ENCODE measurements around the gene HAAO. TPM values are rescaled to one million over a fixed set of nuclear protein-coding genes. Genes with fewer than 3 reads are reported as not detected.
"Not testable (repeated sequence)": the region's sequence is repeated elsewhere in the genome, so short reads cannot be mapped to it uniquely, and the experiment has no call there.

HAAO gene
- total RNA-seq, 1 donor from 2014 or later = 2.2 TPM

DNA sequence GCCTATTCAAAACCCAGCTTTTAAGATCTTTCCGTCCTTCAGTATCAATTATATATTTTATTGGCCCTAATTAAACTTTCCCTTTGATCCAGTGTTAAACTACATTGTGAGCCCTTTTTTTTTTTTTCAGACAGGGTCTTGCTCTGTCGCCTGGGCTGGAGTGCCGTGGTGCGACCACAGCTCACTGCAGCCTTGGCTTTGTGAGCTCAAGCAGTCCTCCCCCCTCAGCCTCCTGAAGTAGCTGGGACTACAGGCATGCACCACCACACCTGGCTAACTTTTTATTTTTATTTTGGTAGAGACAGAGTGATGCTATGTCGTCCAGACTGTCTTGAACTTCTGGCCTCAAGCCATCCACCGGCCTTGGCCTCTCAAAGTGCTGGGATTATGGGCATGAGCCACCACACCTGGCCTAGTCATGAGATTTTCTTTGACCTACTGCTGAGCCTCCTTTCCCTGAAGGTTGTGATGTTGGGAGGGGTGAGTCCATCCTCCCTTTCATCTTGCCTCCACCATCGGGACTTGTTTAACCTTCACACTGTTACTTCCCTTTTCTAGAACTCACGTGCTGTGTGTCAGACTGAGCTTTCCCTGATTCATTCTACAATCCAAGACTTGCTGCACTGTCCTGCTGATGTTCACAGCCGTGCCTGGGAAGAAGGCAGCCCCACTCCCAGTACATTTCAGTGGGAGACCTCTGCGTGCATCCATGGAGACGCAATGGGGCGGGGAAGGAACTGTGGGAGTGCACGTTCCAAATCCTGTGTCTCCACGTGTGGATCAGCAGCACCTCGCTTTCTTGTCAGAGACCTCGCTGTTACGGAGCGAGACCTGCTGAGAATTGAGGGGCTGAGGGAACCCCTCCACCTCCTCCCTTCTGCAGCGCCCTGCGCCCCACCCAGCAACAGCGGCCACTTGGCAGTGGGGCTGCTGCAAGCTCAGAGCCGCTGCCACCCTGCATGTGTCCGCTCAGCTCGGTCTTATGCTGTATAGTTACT is 39.3 kb downstream of the HAAO start:
- intact Hi-C loops (cut with micrococcal nuclease) = no loop called here

DNA sequence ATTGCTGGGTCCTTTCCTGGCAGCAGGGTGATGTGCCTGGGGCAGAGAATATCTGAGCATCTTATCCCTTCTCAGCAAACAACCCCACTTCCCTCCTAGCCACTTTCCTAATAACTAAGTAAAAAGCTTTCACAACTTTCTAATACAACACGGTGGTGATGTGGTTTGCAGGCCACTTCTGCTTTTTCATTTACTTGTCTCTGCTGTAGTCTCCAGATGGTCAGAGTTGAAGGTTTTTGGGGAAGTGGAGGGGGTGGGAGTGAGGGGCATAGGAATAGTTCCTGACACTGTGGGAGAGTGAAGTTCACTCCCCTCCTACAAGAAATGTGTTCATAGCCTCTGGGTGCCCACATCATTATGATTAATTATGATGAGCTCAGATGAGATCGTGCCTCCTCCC is 40.1 kb downstream of the HAAO start:
- intact Hi-C loops (cut with micrococcal nuclease) = no loop called here

DNA sequence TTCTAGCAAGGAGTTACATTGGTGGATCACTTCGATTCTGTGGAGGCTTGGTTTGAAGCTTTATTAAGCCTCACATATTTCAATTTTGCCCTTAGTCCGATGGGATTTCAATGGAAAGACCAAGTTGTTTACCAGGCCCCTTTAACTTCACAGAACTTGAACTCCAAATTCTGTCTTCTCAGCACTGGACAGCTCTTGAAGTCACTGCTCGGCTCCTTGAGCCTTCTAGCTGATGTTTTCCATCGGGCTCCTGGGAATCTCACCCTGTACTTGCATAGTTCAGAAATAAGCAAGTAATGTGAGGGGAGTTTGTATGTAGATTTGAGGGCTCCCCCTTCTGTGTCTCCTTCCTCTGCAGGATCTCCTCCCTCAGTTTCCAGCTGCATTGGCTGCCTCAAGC is 43.5 kb downstream of the HAAO start:
- intact Hi-C loops (cut with micrococcal nuclease) = no loop called here

DNA sequence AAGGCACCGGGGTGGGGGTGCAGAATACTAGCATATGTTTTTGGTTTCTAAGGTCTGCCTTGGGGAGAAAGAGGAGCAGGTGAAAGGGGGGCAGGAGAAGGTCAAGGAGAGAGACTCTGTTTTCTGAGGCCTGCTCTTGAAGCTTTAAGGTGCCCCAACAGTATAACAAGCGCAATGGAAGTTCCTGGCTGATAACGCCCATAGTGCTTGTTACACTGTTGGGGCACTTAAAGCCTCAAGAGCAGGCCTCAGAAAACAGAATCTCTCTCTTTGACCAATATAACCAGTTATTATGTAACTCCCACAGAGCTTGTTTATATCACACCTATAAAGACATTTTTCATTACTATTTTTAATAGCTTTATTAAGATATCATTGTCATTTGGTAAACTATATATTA is 45.0 kb downstream of the HAAO start:
- intact Hi-C loops (cut with micrococcal nuclease) = no loop called here

DNA sequence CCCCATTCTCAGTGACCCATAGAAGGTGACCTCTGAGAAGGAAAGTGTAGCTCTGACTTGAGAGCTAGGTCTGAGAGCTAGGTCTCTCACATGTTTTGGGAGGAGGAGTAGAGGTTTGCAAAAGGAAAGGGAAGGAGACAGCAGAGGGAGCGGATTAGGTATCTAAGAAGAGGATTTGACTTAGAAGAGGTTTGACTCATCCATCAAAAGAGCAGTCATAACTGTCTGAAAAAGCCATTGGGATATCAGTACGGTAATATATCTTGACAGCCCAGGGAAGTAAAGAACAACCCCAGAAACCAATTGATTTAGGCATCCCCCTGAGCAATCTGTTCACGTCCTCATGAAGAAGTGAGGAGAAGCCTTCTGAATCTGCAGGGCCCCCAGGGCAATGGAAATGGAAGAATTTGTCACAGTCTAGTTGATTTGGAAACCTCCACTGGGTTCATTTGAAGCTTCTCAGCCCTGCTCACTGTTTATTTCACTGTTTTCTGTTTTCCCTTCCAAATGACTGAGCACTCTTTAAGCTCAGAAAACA is 47.8 kb downstream of the HAAO start:
- intact Hi-C loops (cut with micrococcal nuclease) = no loop called here

DNA sequence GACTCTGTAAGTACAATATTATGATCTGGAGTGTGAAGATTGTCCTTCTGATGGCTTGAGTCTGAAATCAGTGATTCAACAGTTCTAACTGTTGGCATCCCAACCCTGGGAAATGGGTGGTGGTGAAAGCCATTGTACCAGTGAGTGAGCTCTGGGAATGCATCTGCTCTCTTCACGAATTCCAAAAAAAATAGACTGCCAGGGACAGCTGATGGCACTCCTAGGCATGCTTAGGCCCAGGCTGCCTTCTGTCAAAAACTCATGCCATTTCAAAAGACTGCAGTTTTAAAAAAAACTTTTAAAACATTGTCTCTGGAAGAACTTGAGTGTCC is 48.8 kb downstream of the HAAO start:
- intact Hi-C loops (cut with micrococcal nuclease) = no loop called here

DNA sequence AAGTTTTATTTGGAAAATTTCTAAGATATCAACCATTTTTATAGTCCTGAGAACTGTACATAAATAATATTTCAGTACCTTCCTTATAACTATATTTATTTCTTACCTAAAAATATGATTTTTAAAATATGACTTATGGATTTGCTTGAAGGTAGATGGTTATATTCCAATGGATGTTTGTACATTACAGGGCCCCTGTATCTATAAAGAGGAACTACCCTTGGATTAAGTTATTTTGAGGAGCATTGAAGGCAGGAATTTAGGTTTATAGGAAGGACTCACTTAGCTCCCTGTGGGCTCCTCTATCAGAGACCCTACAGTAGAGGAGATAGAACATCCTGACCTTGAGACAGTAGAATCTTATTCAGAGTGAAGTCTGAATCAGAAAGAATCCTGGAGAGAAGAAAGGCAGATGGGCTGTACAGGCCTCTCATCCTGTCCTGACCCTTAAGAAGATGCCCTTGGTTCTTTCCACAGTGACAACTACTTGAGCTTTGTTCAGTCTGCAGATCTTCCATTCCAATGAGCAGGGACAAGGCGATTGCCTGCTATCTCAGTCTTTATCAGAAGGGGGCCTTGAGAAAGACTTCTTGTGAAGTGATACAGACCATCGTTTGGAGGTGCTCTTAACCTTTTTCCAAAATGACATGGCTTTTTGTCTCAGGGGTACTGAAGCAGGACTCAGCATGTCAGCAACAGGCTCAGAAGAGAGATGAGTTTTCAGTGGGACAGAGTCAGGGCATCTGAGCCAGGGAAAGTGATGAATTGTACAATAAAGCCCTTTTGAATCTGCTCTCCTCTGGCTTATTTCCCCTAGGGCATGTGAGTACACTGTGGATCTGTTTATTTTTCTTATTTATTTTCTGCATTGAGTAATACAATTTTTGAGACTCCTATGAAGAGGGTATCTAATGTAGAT is 49.4 kb downstream of the HAAO start:
- intact Hi-C loops (cut with micrococcal nuclease) = no loop called here

DNA sequence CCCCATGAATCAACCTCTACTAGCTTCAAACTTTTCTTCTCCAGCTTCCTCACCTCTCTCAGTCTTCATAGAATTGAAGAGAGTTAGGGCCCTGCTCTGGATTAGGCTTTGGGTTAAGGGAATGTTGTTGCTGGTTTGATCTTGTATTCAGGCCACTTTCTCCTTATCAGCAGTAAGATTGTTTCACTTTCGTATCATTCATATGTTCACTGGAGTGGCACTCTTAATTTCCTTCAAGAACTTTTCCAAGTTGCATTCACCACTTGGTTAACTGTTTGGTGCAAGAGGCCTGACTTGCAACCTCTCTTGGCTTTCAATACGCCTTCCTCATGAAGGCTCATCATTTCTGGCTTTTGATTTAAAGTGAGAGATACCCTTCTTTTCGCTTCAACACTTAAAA is 51.2 kb downstream of the HAAO start:
- intact Hi-C loops (cut with micrococcal nuclease) = no loop called here

DNA sequence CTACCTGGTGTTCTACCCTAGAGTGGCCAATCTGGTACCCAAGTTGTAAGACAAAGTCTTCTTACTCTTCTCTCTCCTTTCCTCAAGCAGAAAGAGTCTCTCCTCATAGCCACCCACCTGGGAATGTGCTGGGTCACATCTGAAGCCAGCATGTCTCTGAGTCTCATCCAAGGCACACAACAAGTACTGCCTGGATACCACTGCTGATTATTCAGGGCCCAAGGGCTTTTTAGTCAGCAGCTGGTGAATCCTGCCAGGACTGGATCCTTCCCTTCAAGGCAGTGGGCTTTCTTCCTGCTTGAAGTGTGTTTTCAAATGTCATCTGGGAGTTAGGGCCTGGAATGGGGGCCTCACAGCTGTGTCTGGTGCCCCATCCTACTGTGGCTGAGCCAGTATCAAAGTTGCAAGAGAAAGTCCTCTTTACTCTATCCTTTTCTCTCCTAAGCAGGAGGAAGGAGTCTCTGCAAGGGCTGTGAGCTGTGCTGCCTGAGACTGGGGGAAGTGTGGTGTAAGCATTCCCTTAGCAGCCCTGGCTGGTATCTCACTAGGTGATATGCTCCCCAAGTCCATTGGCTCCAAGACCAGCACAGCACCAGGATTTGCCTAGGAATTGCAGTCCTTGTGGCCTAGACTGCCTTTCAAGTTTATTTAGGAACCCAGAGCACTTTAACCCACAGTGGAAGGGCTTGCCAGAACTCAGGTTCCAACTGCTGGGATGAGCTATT is 55.6 kb downstream of the HAAO start:
- intact Hi-C loops (cut with micrococcal nuclease) = no loop called here

DNA sequence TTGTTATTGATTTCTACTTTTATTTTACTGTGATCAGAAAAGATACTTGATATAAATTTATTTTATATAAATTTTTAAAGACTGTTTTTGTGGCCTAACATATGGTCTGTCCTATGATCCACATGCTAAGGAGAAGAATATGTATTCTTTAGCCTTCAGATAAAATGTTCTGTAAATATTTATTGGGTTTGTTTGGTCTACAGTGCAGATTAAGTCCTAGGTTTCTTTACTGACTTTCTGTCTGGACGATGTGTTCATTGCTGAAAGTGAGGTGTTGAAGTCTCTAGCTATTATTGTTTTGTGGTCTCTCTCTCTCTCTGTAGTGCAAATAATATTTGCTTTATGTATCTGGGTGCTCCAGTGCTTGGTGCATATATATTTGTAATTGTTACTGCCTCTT is 58.5 kb downstream of the HAAO start:
- intact Hi-C loops (cut with micrococcal nuclease) = no loop called here

DNA sequence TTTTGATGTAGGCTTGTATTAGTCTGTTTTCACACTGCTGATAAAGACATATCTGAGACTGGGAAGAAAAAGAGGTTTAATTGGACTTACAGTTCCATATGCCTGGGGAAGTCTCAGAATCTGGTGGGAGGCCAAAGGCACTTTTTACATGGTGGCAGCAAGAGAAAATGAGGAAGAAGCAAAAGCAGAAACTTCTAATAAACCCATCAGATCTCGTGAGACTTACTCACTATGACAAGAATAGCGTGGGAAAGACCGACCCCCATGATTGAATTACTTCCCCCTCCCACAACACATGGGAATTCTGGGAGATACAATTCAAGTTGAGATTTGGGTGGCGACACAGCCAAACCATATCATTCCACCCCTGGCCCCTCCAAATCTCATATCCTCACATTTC is 61.1 kb downstream of the HAAO start:
- intact Hi-C loops (cut with micrococcal nuclease) = not testable (repeated sequence)

DNA sequence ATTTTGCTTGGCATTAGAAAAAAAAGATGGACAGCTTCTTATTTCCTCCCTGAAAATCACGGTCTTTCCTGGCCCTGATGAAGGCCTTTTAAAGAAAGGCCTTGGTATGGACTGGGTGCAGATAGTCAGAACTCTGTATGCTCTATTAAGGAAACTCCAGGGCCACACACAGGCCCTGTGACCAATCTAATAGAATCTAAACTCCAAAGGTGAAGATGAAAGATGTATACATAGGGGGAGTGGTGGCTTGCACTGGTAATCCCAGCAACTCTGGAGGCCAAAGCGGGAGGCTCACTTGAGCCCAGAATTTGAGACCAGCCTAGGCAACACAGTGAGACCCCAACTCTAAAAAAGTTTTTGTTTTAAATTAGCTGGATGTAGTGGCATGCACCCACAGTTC is 65.7 kb downstream of the HAAO start:
- intact Hi-C loops (cut with micrococcal nuclease) = no loop called here

DNA sequence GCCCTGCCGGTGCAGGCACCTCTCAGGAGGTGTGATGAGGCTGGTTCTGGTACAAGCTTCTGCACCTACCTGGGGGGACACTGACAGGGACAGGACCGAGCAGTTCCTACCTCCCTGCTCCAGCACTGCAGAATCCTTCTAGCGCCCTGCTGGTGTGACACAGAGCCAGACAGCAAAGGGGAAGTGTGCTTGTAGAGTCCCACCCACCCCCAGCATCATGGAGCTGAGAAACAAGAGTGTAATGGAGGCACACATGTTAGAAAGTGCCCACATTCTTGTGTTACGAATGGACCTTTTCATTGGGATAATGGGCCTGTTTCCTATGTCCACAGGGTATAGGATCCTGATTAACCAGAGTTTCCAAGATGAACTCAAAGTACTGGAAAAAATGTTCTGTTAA is 66.7 kb downstream of the HAAO start:
- intact Hi-C loops (cut with micrococcal nuclease) = no loop called here

DNA sequence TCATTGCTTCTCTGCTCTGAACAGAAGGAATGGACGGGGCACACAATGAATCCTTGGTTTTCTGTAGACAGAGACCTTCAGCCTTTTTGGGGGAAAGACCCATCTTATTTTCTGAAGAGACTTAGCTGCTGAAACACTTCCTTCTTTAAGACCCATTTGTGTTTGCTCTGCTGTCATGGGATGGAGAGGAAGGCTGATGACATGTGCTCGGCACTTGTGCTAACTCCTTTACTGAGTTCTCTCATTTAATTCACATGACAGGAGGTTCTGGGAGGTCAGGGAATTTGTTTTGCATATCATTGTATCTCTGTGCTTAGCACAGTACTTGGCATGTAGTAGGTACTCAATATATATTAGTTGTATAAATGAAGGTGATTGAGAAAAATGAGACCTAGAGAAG is 67.5 kb downstream of the HAAO start:
- intact Hi-C loops (cut with micrococcal nuclease) = no loop called here

DNA sequence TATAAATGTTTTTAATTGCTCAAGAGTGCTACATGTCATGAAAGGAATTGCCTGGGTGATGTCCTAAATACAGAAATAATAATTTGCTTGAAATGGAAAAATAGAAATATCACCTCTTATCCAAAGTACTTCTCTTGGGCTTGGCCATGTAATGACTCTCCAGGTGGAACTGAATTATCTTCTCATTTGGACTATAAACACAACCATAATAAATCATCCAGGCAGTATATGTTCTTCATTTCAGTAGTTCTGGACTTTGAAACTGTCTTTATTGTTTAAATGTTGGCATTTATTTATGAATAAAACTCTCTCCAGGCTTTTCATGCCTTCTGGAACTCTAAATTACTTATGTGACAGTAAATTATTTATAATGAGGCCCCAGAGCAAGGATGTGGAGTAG is 68.9 kb downstream of the HAAO start:
- intact Hi-C loops (cut with micrococcal nuclease) = no loop called here

DNA sequence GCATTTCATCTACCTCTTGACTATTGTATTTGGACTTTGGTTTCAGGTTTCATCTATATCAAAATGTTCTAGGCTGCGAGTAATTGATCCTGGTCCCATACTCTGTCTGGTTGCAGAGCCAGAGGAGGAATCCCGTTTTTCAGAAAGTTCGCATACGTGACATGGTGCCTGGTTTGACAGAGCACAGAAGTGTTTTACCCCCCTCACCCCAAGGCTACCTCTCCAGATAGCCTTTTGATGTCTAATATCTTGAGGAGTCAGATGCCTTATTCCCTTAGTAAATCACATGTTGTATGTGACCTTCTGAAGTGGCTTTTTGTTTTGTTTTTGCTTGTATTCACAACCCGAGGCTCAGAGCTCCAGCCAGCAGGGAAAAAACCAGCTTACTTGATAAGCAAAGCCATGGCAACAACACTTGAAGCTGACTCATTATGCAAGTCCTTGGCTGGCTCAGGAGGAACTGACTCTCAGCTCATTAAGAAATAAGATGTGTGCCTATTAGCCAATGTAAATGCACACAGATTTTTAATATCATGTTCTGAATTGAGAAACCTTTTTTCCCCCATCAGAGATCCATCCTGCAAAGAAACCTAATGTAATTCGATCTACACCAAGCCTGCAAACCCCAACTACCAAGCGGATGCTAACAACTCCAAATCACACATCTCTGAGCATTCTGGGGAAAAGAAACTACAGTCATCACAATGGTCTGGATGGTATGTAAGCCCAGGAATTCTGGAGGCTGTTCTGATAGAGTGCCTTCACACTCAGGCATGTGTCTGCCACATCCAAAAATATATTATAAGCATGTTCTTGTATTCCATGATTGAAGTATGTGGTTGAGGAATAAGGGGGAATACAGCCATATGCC is 69.8 kb downstream of the HAAO start:
- intact Hi-C loops (cut with micrococcal nuclease) = no loop called here

DNA sequence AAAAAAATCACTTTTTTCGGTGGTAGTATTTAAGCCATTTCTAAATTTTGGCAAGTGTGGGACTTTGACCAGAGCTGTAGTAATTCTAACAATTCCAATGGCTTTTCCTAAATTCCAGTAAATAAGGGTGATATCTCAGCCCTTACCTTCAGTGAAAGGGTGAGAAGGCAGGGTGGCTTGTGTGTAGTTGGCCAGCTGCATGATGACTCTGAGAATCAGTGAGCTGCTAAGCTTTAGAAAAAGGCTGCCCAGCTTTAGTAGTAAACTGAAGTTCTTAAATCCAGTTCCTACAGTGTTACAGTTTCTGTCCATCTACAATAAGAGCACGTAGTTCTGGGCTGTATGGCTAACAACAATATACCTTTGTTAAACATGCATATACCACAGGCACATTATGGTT is 70.5 kb downstream of the HAAO start:
- intact Hi-C loops (cut with micrococcal nuclease) = no loop called here

Measured in T-helper 2 cell treated with Interferon-gamma antibody and Interleukin-4, amounts not matched to agents 100 ng/mL and 5 ng/mL, for 36 hours (primary cell).